22Rv1 (cell line): Measurements from ENCODE around the gene JMJD6.
"Not testable (repeated sequence)": the region's sequence is repeated elsewhere in the genome, so short reads cannot be mapped to it uniquely, and the experiment has no call there.

Source experiments
- H3K27ac ChIP-seq: fragments of 450-650 bp; 2 replicates; pipeline ENCODE4 v1.5.1; 2017
- ZFX ChIP-seq: fragments of 450-650 bp; IDR thresholded peaks from 2 replicates; pipeline ENCODE4 v1.6.1; 2017; ENCODE audit warnings: antibody characterized with exemption, borderline replicate concordance
- TF ChIP-seq, protein P1 (sequence below): fragments of 450-650 bp; IDR thresholded peaks from 2 replicates; pipeline ENCODE4 v1.5.1; 2017; ENCODE audit warnings: mild to moderate bottlenecking

Gene JMJD6

DNA sequence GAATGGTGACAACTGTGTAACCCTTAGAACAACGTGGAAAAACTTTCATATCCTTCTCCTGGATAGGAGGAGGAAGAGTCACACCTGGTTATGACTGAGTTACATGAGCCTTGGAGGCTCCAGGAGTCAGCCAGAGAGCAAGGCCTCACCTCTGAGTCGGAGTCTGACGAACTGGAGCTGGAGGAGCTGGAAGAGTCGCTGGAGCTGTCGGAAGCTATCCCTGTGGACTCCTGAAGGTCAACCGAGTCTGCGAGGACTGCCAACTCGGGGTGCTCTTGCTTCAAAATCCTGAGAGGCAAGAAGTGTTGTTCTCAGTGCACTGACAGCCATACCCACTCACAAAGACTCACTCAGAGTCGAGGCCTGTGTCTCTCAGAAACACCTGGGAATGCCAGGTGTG is 6.2 kb downstream of the JMJD6 start:
- TF ChIP-seq ZFX, result no peak
- TF ChIP-seq, protein P1, sequence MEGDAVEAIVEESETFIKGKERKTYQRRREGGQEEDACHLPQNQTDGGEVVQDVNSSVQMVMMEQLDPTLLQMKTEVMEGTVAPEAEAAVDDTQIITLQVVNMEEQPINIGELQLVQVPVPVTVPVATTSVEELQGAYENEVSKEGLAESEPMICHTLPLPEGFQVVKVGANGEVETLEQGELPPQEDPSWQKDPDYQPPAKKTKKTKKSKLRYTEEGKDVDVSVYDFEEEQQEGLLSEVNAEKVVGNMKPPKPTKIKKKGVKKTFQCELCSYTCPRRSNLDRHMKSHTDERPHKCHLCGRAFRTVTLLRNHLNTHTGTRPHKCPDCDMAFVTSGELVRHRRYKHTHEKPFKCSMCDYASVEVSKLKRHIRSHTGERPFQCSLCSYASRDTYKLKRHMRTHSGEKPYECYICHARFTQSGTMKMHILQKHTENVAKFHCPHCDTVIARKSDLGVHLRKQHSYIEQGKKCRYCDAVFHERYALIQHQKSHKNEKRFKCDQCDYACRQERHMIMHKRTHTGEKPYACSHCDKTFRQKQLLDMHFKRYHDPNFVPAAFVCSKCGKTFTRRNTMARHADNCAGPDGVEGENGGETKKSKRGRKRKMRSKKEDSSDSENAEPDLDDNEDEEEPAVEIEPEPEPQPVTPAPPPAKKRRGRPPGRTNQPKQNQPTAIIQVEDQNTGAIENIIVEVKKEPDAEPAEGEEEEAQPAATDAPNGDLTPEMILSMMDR, result no peak
- H3K27ac ChIP-seq, result no peak overlapping the region

DNA sequence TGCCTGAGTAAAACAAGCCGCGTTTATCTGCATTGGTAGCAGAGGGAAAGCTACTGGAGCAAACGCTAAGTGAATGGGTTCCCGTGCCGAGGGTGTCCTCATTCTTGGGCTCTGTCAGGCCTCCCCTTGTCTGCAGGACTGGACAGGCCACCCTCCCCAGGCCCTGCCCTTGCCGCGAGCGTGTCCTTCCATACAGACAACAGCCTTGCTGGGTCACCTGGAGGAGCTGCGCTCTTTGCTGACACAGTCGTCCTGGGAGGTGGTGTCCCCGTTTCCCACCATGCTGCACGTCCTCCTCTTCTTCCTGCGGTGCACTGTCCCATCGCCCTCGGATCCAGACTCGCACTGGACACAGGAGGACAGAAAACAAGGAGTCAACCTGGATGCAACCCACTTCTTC is 7.9 kb downstream of the JMJD6 start:
- H3K27ac ChIP-seq, result no peak overlapping the region
- no peak for TF ChIP-seq ZFX

DNA sequence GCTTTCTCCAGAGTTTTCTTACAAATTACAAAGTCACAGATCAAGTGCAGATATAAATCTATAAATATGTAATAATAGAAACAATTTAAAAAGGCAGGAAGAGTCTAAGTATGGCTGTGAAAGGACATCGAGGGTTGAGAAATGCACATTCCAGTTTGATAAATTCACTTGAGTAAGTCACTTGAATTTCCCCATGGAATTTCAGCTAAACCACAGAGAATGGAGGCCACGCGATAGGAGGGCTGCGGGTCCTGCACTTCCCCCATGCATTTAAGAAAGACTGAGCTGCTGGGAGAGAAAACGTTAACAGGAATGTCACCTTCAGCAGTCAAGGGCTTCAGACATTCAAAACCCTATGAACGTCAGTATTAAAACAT is 9.6 kb downstream of the JMJD6 start:
- H3K27ac ChIP-seq, result no peak overlapping the region
- no peak for TF ChIP-seq ZFX
- TF ChIP-seq, protein P1, result no peak

DNA sequence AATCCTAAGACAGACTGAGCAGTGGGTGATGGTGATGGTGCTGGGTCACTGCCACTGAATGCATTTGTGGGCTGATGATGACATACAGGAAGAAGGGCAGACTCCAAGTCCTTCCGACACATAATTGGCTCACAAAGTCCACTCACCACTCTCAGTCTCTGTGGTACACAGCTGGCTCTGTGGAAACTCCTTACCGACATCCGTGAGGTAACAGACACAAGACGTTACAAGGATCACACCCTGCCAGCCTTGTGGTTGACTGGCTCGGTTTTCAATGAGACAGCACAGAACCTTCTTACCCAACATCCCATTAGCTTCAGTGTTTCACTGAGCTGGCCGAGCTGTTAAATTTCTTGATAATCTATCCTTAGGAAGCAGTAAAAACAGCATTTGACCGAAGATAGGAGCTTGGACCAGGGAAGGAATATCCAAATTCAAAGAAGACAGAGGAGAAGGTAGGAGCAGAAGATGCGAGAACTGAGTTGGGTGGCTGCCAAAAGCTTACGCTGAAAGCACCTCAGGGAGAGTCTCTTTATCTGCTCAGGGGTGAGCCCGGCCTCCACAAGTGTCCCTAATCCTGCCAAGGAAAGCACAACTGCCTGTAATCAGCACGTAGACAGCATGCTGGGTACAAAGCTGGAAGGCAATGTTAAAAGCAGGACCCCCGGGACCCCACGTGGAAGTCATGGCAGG is 10.1 kb downstream of the JMJD6 start:
- no peak overlapping the region for H3K27ac ChIP-seq
- TF ChIP-seq, protein P1, result no peak
- TF ChIP-seq ZFX, result no peak

DNA sequence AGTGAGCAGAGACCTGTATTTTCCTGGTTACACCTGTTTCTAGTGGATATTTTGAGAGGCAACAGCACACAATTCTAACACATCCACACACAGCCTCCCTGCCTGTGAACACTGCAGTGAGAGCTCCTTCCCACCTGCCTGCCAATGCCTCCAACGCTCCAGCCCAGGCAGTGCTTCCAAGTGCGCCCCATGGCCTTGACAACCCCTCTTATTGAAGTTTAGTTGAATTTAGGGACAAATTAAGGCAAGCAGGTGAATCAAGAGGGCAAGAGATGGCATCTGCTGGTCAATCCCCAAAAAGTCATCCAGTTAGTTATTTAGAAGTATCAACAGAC is 10.9 kb downstream of the JMJD6 start:
- no peak for TF ChIP-seq ZFX
- TF ChIP-seq, protein P1, result no peak
- H3K27ac ChIP-seq, result no peak overlapping the region

DNA sequence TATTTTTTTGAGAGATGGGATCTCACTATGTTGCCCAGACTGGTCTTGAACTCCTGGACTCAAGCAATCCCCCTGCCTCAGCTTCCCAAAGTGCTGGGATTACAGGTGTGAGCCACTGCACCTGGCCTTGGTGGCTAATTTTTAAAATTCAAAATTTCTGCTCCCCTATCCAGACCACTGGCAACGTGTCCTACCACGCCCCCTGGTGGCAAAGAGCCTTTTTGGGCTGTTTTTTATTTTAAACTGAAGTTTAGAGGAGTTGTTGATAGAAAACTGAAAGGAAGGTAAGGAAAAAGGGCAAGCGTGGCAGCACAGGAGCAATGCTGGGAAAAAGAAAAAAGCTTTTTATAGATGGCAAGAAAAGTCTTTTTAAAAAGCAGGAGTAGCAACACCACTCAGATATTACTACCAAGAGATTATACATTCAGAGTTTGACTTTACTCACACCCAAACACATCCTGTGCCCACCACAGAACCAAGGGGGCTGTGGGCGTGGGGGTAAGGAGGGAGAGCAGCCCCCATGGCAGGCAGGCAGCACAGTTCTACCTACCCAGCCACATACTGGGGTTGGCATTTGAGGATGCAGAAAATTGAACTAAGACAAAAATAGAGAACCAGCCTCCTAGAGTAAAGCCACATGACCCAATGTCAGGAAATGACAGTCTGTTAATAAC is 11.4 kb downstream of the JMJD6 start:
- no peak overlapping the region for H3K27ac ChIP-seq
- TF ChIP-seq, protein P1, result peak; percentile 94
- TF ChIP-seq ZFX, result no peak

DNA sequence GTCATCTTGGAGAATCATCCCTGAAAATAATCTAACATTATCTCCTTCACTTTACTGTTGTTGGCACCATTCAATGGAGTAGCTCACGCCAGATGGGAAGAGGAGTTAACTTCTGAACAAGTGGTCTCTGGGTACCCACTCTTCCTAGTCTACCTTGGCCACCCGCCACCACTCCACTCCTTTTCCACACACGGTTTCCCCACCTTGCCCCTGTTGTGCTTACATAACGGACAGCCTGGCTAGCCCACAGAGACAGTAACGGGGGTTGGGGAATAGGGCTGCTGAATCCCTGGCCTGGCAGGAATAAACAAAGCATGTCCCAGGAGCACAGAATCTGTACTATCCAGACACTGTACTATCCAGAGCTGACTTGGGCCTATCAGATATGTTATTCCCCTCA is 12.1 kb downstream of the JMJD6 start:
- TF ChIP-seq, protein P1, result no peak
- TF ChIP-seq ZFX, result no peak
- no peak overlapping the region for H3K27ac ChIP-seq

DNA sequence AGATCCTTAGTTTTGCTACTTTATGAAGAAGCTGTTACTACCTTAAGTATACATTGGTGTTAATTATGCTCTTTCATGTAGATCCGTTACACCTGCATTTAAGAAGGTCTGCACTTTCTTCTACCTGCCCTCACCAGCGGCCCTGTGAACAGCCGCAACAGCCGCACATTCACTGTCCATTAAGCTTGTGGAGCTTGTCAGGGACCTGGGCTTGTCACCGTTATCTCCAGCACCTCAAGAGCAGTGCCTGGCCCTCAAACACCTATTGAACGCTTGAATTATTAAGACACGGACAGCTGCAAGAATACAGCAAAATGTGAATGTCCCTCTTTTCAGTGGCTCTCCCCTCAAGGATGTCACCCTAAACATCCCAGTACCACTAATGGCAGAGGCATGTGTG is 12.6 kb downstream of the JMJD6 start:
- H3K27ac ChIP-seq, result no peak overlapping the region
- no peak for TF ChIP-seq ZFX
- TF ChIP-seq, protein P1, result no peak

DNA sequence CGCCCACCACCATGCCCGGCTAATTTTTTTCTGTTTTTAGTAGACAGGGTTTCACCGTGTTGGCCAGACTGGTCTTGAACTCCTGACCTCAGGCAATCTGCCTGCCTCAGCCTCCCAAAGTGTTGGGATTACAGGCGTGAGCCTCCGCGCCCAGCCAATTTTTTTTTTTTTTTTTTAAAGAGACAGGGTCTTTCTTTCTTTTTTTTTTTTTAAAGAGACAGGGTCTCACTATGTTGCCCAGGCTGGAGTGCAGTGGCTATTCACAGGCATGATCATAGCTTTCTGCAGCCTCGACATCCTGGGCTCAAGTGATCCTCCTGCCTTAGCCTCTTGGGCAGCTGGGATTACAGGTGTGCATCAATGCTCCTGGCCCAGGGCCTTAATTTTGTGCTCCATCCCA is 14.1 kb downstream of the JMJD6 start:
- H3K27ac ChIP-seq, result not testable (repeated sequence)
